Kidney (tissue), 14 donors: ENCODE measurements around the gene SNRPE. TPM values are rescaled to one million over a fixed set of nuclear protein-coding genes. Genes with fewer than 3 reads are reported as not detected.

Experiments
- DNase-seq, 5 donors: peaks; one replicate each; pipeline ENCODE4 v3.0.0-alpha.2; 2013 to 2020
- FAIRE-seq: peaks from 2 replicates; lab custom pipeline; 2012; peaks lifted over from hg19 to GRCh38; lab: Jason Lieb, UNC
- H3K27ac ChIP-seq, 2 donors: one replicate each; pipeline ENCODE4 v1.7.0; 2013; ENCODE audit warnings: low read depth in 2 of 2, low read length in 2 of 2, inconsistent platforms in 1 of 2
- H3K27me3 ChIP-seq: one replicate; pipeline ENCODE4 v1.7.1; 2013; ENCODE audit warnings: low read length, inconsistent platforms; ENCODE audit not compliant: control insufficient read depth, insufficient read depth
- H3K36me3 ChIP-seq, 3 donors: one replicate each; pipeline versions ENCODE4 v1.7.0 to v1.7.1; 2013; ENCODE audit warnings: low read length in 3 of 3, control low read depth in 1 of 3, inconsistent platforms in 1 of 3; ENCODE audit not compliant: insufficient read depth in 3 of 3, control insufficient read depth in 2 of 3
- H3K4me1 ChIP-seq, 3 donors: one replicate each; pipeline versions ENCODE4 v1.7.0 to v1.7.1; 2013; ENCODE audit warnings: low read length in 3 of 3, inconsistent platforms in 1 of 3, low read depth in 1 of 3; ENCODE audit not compliant: control insufficient read depth in 2 of 3, insufficient read depth in 2 of 3
- H3K4me3 ChIP-seq, 3 donors: one replicate each; pipeline versions ENCODE4 v1.7.0 to v1.8.1; 2013; ENCODE audit warnings: low read length in 3 of 3, control low read depth in 1 of 3, inconsistent platforms in 1 of 3
- H3K9ac ChIP-seq, 3 donors: one replicate each; pipeline versions ENCODE4 v1.7.0 to v1.7.1; 2013; ENCODE audit warnings: low read length in 3 of 3, control low read depth in 1 of 3, inconsistent platforms in 1 of 3
- H3K9me3 ChIP-seq, 3 donors: one replicate each; pipeline versions ENCODE4 v1.7.0 to v1.7.1; 2013; ENCODE audit warnings: low read length in 3 of 3, control low read depth in 1 of 3, inconsistent platforms in 1 of 3; ENCODE audit not compliant: control insufficient read depth in 2 of 3, insufficient read depth in 1 of 3
- intact Hi-C: fragments of 100-400 bp; cut with DNase I; formaldehyde crosslinking; loops from one replicate; pipeline ENCODE4 v1.11.1; 2022
- polyA plus RNA-seq: library from polyadenylated mRNA; stranded (reverse); fragments of 350-450 nt; fragmentation: Illumina TruSeq; extraction: RNeasy Lipid Tissue Mini Kit (QIAGEN cat#74804); gene quantifications from one replicate; pipeline ENCODE4 v1.2.3, GENCODE V29; 2014; ENCODE audit warnings: low read depth, low replicate concordance; ENCODE audit not compliant: insufficient read depth
- total RNA-seq: library from RNA; stranded (reverse); fragmentation: NEBNext Ultra II Directional; extraction: Animal tissue kit (Norgen Biotek cat#: 25700); gene quantifications from one replicate; pipeline ENCODE4 v1.2.1, GENCODE V29; 2021
- TF ChIP-seq, protein P1 (sequence below): IDR thresholded peaks from 3 replicates; pipeline ENCODE4 v1.5.1; 2012; ENCODE audit warnings: mild to moderate bottlenecking, moderate library complexity, borderline replicate concordance; ENCODE audit not compliant: insufficient read depth; ENCODE audit errors: extremely low read depth
- donor health status: control.
- donor health status: control.
- donor health status: control.
- donor health status: control.
- donor health status: control.
- donor health status: DM: yes; HTN: yes; CAD: no.
- donor health status: Normal renal cell carcinoma (clear cell type).

The SNRPE gene
- total and polyA plus RNA-seq, 2 donors from 2014 or later, result 92.7 to 169 TPM

GRCh38 chr1:203913073-203913521 lies 51.7 kb downstream of the SNRPE start:
- FAIRE-seq, result no peak
- no peak overlapping the region for H3K9ac ChIP-seq
- no peaks in the 10 kb centered on the region for H3K36me3 ChIP-seq
- intact Hi-C loops, result no loop called here
- no peaks in the 10 kb centered on the region for H3K27me3 ChIP-seq
- DNase-seq, result no peak
- H3K4me3 ChIP-seq, result no peak overlapping the region
- H3K27ac ChIP-seq, result no peak overlapping the region
- no peaks in the 10 kb centered on the region for H3K4me1 ChIP-seq
- no peaks in the 10 kb centered on the region for H3K9me3 ChIP-seq
- TF ChIP-seq, protein P1, sequence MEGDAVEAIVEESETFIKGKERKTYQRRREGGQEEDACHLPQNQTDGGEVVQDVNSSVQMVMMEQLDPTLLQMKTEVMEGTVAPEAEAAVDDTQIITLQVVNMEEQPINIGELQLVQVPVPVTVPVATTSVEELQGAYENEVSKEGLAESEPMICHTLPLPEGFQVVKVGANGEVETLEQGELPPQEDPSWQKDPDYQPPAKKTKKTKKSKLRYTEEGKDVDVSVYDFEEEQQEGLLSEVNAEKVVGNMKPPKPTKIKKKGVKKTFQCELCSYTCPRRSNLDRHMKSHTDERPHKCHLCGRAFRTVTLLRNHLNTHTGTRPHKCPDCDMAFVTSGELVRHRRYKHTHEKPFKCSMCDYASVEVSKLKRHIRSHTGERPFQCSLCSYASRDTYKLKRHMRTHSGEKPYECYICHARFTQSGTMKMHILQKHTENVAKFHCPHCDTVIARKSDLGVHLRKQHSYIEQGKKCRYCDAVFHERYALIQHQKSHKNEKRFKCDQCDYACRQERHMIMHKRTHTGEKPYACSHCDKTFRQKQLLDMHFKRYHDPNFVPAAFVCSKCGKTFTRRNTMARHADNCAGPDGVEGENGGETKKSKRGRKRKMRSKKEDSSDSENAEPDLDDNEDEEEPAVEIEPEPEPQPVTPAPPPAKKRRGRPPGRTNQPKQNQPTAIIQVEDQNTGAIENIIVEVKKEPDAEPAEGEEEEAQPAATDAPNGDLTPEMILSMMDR, result no peak

- Histone ChIP-seq H3K9me3 (no peaks in the 10 kb centered on the region), H3K9ac (no peak overlapping the region), H3K27ac (no peak overlapping the region), H3K27me3 (no peaks in the 10 kb centered on the region), H3K4me3 (no peak overlapping the region), H3K36me3 (no peaks in the 10 kb centered on the region), H3K4me1 (no peaks in the 10 kb centered on the region)
- TF ChIP-seq, protein P1, result no peak
- FAIRE-seq (no peak), DNase-seq (no peak)
- intact Hi-C loops, result no loop called here
Observed at GRCh38 chr1:203914292-203914691, 52.9 kb downstream of the SNRPE start.

DNA sequence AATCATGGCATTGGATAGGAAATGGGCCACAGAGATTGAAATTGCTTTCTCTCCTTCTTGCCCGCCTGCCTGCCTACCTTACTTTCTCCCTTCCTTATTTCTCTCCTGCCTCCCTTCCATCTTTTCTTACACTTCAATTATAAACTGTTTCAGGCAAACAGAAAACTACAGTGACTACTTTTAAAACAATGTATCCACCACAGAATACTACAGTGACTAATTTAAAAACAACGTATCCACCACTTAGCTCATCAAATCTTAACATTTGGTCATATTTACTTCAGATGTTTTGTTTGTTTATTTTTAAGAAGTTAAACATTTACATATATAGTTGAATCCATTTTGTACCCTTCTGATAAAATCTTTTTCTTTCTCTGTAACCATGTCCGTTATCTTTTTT lies 54.4 kb downstream of the SNRPE start:
- no peaks in the 10 kb centered on the region for H3K9me3 ChIP-seq
- H3K4me1 ChIP-seq, result no peaks in the 10 kb centered on the region
- intact Hi-C loops, result no loop called here
- no peak overlapping the region for H3K4me3 ChIP-seq
- no peak overlapping the region for H3K9ac ChIP-seq
- DNase-seq (no peak), FAIRE-seq (no peak)
- H3K36me3 ChIP-seq, result no peaks in the 10 kb centered on the region
- TF ChIP-seq, protein P1, result no peak
- H3K27me3 ChIP-seq, result no peaks in the 10 kb centered on the region
- H3K27ac ChIP-seq, result no peak overlapping the region

- Histone ChIP-seq H3K36me3 (no peaks in the 10 kb centered on the region), H3K4me3 (no peak overlapping the region), H3K27ac (no peak overlapping the region), H3K27me3 (no peaks in the 10 kb centered on the region), H3K4me1 (no peaks in the 10 kb centered on the region), H3K9me3 (no peaks in the 10 kb centered on the region), H3K9ac (no peak overlapping the region)
- TF ChIP-seq, protein P1, result no peak
- DNase-seq (no peak), FAIRE-seq (no peak)
- intact Hi-C loops, result no loop called here
Observed at GRCh38 chr1:203916756-203917155, 55.4 kb downstream of the SNRPE start.
